ENCODE data around the gene DBH. TPM values are rescaled to one million over a fixed set of nuclear protein-coding genes. Genes with fewer than 3 reads are reported as not detected.

Gene DBH
- total RNA-seq, 2 experiments from 2014 or later = not detected

- no peaks in the 10 kb centered on the region for H3K36me3 ChIP-seq (ENCODE audit: insufficient read depth, low read length)
- TF ChIP-seq EZH2phosphoT487 (IDR thresholded peaks at IDR 0.05; ENCODE audit: borderline replicate concordance, low read depth, low read length) = no peak
- no peak for TF ChIP-seq CTCF (conservative IDR thresholded peaks at IDR 0.05; ENCODE audit: low read length)
- ChIA-PET CTCF (ENCODE audit: unreplicated experiment) (no interaction called here), POLR2A (interaction anchor here (0.6 kb wide), 1 partner anchor 944 kb away, joined by 7 read pairs; no protein-coding TSS in a partner anchor)
- H2AFZ ChIP-seq (ENCODE audit: low read length) = no peak overlapping the region
- H3K9me3 ChIP-seq (ENCODE audit: low read length) = no peaks in the 10 kb centered on the region
- no TSS peak for BruUV-seq (replicated peaks)
- intact Hi-C loops (cut with micrococcal nuclease; ENCODE audit: unreplicated experiment) = no loop called here
- H3K27ac ChIP-seq (ENCODE audit: low read depth, low read length, poor library complexity, severe bottlenecking) = no peak overlapping the region
- no peak overlapping the region for H3K4me3 ChIP-seq (ENCODE audit: low read depth, low read length, poor library complexity, severe bottlenecking)
- no peaks in the 10 kb centered on the region for H3K9me2 ChIP-seq (ENCODE audit: insufficient read depth, low read length)
- no peaks in the 10 kb centered on the region for H4K20me1 ChIP-seq (ENCODE audit: insufficient read depth, low read length)
- H3K79me2 ChIP-seq (ENCODE audit: insufficient read depth, low read depth, low read length) = no peaks in the 10 kb centered on the region
- no peak overlapping the region for H3K4me2 ChIP-seq (ENCODE audit: low read length)
- no peaks in the 10 kb centered on the region for H3K4me1 ChIP-seq (ENCODE audit: insufficient read depth, low read length, poor library complexity, severe bottlenecking)
- DNase-seq (ENCODE audit: low spot score) = no peak
Measured at GRCh38 chr9:133640580-133641395, 4.6 kb downstream of the DBH start.

GRCh38 chr9:133641396-133641655 is 5.2 kb downstream of the DBH start:
- no peaks in the 10 kb centered on the region for H3K79me2 ChIP-seq (ENCODE audit: insufficient read depth, low read depth, low read length)
- H2AFZ ChIP-seq (ENCODE audit: low read length) = no peak overlapping the region
- no peak overlapping the region for H3K4me3 ChIP-seq (ENCODE audit: low read depth, low read length, poor library complexity, severe bottlenecking)
- intact Hi-C loops (cut with micrococcal nuclease; ENCODE audit: unreplicated experiment) = no loop called here
- H3K36me3 ChIP-seq (ENCODE audit: insufficient read depth, low read length) = no peaks in the 10 kb centered on the region
- no peaks in the 10 kb centered on the region for H3K9me3 ChIP-seq (ENCODE audit: low read length)
- BruUV-seq (replicated peaks) = no TSS peak
- TF ChIP-seq CTCF (conservative IDR thresholded peaks at IDR 0.05; ENCODE audit: low read length) (no peak), EZH2phosphoT487 (IDR thresholded peaks at IDR 0.05; ENCODE audit: borderline replicate concordance, low read depth, low read length) (no peak)
- ChIA-PET POLR2A (interaction anchor here (0.6 kb wide), 1 partner anchor 943 kb away, joined by 7 read pairs; no protein-coding TSS in a partner anchor), CTCF (ENCODE audit: unreplicated experiment) (no interaction called here)
- H3K27ac ChIP-seq (ENCODE audit: low read depth, low read length, poor library complexity, severe bottlenecking) = no peak overlapping the region
- no peak overlapping the region for H3K4me2 ChIP-seq (ENCODE audit: low read length)
- no peaks in the 10 kb centered on the region for H3K4me1 ChIP-seq (ENCODE audit: insufficient read depth, low read length, poor library complexity, severe bottlenecking)
- no peaks in the 10 kb centered on the region for H3K9me2 ChIP-seq (ENCODE audit: insufficient read depth, low read length)
- no peak for DNase-seq (ENCODE audit: low spot score)
- no peaks in the 10 kb centered on the region for H4K20me1 ChIP-seq (ENCODE audit: insufficient read depth, low read length)

- intact Hi-C loops (cut with micrococcal nuclease; ENCODE audit: unreplicated experiment) = no loop called here
- Histone ChIP-seq H3K4me2 (ENCODE audit: low read length) (no peak overlapping the region), H3K4me1 (ENCODE audit: insufficient read depth, low read length, poor library complexity, severe bottlenecking) (no peaks in the 10 kb centered on the region), H3K27ac (ENCODE audit: low read depth, low read length, poor library complexity, severe bottlenecking) (no peak overlapping the region), H4K20me1 (ENCODE audit: insufficient read depth, low read length) (no peaks in the 10 kb centered on the region), H3K9me2 (ENCODE audit: insufficient read depth, low read length) (no peaks in the 10 kb centered on the region), H3K9me3 (ENCODE audit: low read length) (no peaks in the 10 kb centered on the region), H3K79me2 (ENCODE audit: insufficient read depth, low read depth, low read length) (no peaks in the 10 kb centered on the region), H2AFZ (ENCODE audit: low read length) (no peak overlapping the region), H3K36me3 (ENCODE audit: insufficient read depth, low read length) (no peaks in the 10 kb centered on the region), H3K4me3 (ENCODE audit: low read depth, low read length, poor library complexity, severe bottlenecking) (no peak overlapping the region)
- ChIA-PET CTCF (ENCODE audit: unreplicated experiment) (no interaction called here), POLR2A (no interaction called here)
- BruUV-seq (replicated peaks) = no TSS peak
- no peak for DNase-seq (ENCODE audit: low spot score)
- no peak for TF ChIP-seq CTCF (conservative IDR thresholded peaks at IDR 0.05; ENCODE audit: low read length)
- TF ChIP-seq EZH2phosphoT487 (IDR thresholded peaks at IDR 0.05; ENCODE audit: borderline replicate concordance, low read depth, low read length) = no peak
Measured at GRCh38 chr9:133641861-133642595, 5.9 kb downstream of the DBH start.
